A673 (cell line): ENCODE measurements around the gene QKI. TPM values are rescaled to one million over a fixed set of nuclear protein-coding genes. Genes with fewer than 3 reads are reported as not detected.

Experiments used
- BruUV-seq: library from RNA; stranded (reverse); fragments of 400-500 nt; replicated peaks from 2 replicates; lab custom pipeline; 2021; lab: Mats Ljungman, UMichigan
- CTCF ChIA-PET: fragments of 300-600 bp; sonication (Branson Sonifier 250); formaldehyde crosslinking; loops from one replicate; lab custom pipeline; 2022; ENCODE audit warnings: antibody characterized with exemption; lab: Charles Lee
- POLR2A ChIA-PET: fragments of 300-600 bp; sonication (Branson Sonifier 250); formaldehyde crosslinking; loops from one replicate; lab custom pipeline; 2022; ENCODE audit warnings: antibody characterized with exemption; ENCODE audit not compliant: low non-redundant PET; lab: Charles Lee
- DNase-seq: peaks from one replicate; pipeline ENCODE4 v3.0.0-alpha.2; 2015; ENCODE audit warnings: low spot score
- H3K27ac ChIP-seq: fragments of 200-600 bp; sonication (generic); 2 replicates; pipeline ENCODE4 v1.5.1; 2016; ENCODE audit warnings: mixed run types, low read depth, mild to moderate bottlenecking, mixed read lengths, antibody characterized with exemption, low read length; ENCODE audit not compliant: poor library complexity, severe bottlenecking
- H3K27me3 ChIP-seq: fragments of 200-600 bp; sonication (generic); replicated peaks from 2 replicates; pipeline ENCODE4 v1.6.1; 2017; ENCODE audit warnings: mixed run types, low read depth, mild to moderate bottlenecking, mixed read lengths, antibody characterized with exemption, low read length; ENCODE audit not compliant: insufficient read depth, poor library complexity
- H3K36me3 ChIP-seq: fragments of 200-600 bp; sonication (generic); 2 replicates; pipeline ENCODE4 v1.6.1; 2016; ENCODE audit warnings: mixed run types, mild to moderate bottlenecking, mixed read lengths, antibody characterized with exemption, low read length; ENCODE audit not compliant: insufficient read depth, poor library complexity, severe bottlenecking
- H3K4me1 ChIP-seq: fragments of 200-600 bp; sonication (generic); 2 replicates; pipeline ENCODE4 v1.6.1; 2017; ENCODE audit warnings: mixed run types, mild to moderate bottlenecking, mixed read lengths, antibody characterized with exemption, low read length; ENCODE audit not compliant: insufficient read depth, poor library complexity, severe bottlenecking
- H3K4me3 ChIP-seq: fragments of 200-600 bp; sonication (generic); 2 replicates; pipeline ENCODE4 v1.5.1; 2016; ENCODE audit warnings: low read depth, mixed run types, mild to moderate bottlenecking, mixed read lengths, low read length; ENCODE audit not compliant: poor library complexity, severe bottlenecking
- H3K9me3 ChIP-seq: fragments of 200-600 bp; sonication (generic); 2 replicates; pipeline ENCODE4 v1.6.1; 2016; ENCODE audit warnings: mixed run types, low read depth, mild to moderate bottlenecking, mixed read lengths, antibody characterized with exemption, low read length; ENCODE audit not compliant: poor library complexity, severe bottlenecking
- EZH2 ChIP-seq: fragments of 200-600 bp; sonication (generic); IDR thresholded peaks from 2 replicates; pipeline ENCODE4 v1.6.1; 2017; ENCODE audit warnings: borderline replicate concordance, low read depth, mild to moderate bottlenecking, mixed read lengths, antibody characterized with exemption, low read length; ENCODE audit not compliant: poor library complexity, severe bottlenecking
- intact Hi-C: fragments of 100-400 bp; cut with micrococcal nuclease; formaldehyde crosslinking; loops from one replicate; pipeline ENCODE4 v1.10.0; 2022; ENCODE audit not compliant: unreplicated experiment
- total RNA-seq: library from RNA; stranded (reverse); gene quantifications from 2 replicates; pipeline ENCODE4 v1.2.3, GENCODE V29; 2021
- TF ChIP-seq, protein P1 (sequence below): fragments of 300-800, 200-600 bp; sonication (generic); conservative IDR thresholded peaks from 2 replicates; pipeline ENCODE4 v1.5.1; 2017; ENCODE audit warnings: low read depth, mild to moderate bottlenecking, antibody characterized with exemption, low read length, moderate library complexity, mixed read lengths

Gene QKI
- total RNA-seq, 1 experiment from 2014 or later: 128 TPM

DNA sequence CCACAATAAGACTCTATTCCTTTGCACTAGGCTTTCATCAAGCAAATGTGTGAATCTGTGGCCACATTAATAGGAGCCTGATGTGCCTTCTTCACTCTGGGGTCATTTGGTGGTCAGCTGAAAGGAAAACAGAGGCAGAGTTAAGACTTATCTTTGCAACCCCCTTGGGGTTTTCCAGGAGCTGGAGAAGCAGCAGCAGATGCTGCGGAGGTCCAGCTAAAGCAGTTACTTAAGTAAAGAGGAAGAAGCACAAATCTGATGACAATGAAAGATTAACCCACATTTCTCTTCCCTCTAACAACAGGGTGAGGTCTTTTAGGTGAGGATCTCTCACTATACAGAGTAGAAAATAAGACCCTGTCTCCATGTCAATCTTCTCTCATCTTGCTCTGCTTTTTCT lies 45.4 kb upstream of the QKI start:
- H3K4me3 ChIP-seq: no peak overlapping the region
- DNase-seq: no peak
- peaks cover 4% of the 10 kb centered on the region for H3K4me1 ChIP-seq
- intact Hi-C loops: no loop called here
- no peaks in the 10 kb centered on the region for H3K36me3 ChIP-seq
- no peaks in the 10 kb centered on the region for H3K9me3 ChIP-seq
- no TSS peak for BruUV-seq
- H3K27me3 ChIP-seq: no peaks in the 10 kb centered on the region
- no peak for TF ChIP-seq EZH2
- TF ChIP-seq, protein P1, sequence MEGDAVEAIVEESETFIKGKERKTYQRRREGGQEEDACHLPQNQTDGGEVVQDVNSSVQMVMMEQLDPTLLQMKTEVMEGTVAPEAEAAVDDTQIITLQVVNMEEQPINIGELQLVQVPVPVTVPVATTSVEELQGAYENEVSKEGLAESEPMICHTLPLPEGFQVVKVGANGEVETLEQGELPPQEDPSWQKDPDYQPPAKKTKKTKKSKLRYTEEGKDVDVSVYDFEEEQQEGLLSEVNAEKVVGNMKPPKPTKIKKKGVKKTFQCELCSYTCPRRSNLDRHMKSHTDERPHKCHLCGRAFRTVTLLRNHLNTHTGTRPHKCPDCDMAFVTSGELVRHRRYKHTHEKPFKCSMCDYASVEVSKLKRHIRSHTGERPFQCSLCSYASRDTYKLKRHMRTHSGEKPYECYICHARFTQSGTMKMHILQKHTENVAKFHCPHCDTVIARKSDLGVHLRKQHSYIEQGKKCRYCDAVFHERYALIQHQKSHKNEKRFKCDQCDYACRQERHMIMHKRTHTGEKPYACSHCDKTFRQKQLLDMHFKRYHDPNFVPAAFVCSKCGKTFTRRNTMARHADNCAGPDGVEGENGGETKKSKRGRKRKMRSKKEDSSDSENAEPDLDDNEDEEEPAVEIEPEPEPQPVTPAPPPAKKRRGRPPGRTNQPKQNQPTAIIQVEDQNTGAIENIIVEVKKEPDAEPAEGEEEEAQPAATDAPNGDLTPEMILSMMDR: no peak
- no peak overlapping the region for H3K27ac ChIP-seq
- ChIA-PET CTCF (no interaction called here), POLR2A (no interaction called here)

DNA sequence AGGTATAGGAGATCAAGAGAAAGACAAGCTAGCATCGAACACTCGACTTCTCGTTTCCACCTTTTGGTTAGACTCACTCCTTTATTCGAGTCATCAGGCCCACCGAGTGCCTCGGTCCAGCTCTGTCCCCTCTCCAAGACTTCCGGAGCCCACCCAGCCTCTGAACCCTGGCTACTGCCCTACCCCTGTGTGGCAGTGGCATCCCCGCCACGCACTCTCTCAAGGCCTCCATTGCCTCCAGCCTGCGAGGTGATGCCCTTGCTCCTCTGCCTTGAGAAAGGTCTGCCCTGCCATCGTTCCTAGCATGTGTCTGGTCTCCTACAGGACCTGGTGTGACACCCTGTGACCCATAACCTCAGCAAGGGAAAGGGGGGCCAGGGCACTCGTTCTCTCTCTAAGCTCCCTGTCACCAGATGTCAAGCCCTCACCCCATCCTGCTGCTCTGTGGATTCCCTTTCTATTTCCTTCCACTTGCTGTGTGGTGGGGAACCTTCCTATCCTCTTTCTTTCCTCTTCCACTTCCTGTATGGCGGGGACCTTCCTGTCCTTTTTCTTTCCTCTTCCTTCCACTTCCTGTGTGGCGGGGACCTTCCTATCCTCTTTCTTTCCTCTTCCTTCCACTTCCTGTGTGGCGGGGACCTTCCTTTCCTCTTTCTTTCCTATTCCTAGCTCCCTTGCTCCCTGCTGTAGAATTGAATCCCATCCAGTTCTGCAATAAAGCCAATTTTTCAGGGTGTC lies 44.7 kb upstream of the QKI start:
- Histone ChIP-seq H3K4me1 (peaks cover 4% of the 10 kb centered on the region), H3K9me3 (no peaks in the 10 kb centered on the region), H3K4me3 (no peak overlapping the region), H3K27me3 (no peaks in the 10 kb centered on the region), H3K27ac (no peak overlapping the region), H3K36me3 (no peaks in the 10 kb centered on the region)
- intact Hi-C loops: no loop called here
- no peak for DNase-seq
- TF ChIP-seq, protein P1: no peak
- no peak for TF ChIP-seq EZH2
- BruUV-seq: no TSS peak
- CTCF ChIA-PET: no interaction called here
- POLR2A ChIA-PET: no interaction called here

DNA sequence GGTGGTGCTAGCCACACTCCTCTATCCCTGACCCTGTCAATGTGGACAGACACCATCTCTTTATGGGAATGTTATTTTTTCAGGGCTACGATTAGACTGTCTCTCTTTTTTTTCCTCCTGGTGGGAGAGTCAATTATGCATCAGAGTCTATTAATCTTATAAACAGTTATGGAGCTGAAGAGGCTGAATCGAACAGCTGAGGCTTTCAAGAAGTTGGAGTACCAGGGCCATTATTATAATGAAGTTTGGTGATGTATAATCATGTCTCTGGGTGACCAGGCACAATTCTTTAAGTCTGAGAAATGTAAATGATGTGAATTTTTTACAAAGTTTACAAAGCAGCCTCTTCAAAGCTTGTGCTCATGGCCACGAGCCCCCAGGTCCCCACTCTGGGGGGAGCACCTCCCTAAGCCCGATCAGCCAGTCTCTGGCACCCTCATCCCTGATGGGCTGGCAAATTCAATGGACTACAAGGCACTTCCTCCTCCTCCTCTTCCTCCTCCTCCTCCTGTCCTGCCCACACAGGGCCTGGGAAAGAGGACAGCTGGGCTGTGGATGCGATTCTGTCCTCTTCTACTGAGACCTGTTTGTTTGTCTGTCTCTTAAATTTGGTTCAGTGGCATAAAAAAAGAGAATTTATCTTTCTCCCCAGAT lies 43.9 kb upstream of the QKI start:
- H3K4me3 ChIP-seq: no peak overlapping the region
- ChIA-PET CTCF (no interaction called here), POLR2A (interaction anchor here (0.7 kb wide), 1 partner anchor 8 kb away, joined by 3 read pairs; no protein-coding TSS in a partner anchor)

More for the DNA sequence above, 43.9 kb upstream of the QKI start:
- Histone ChIP-seq H3K27me3 (no peaks in the 10 kb centered on the region), H3K4me1 (peaks cover 4% of the 10 kb centered on the region), H3K9me3 (no peaks in the 10 kb centered on the region), H3K27ac (no peak overlapping the region), H3K36me3 (no peaks in the 10 kb centered on the region)
- DNase-seq: no peak
- intact Hi-C loops: no loop called here
- TF ChIP-seq, protein P1: no peak
- no peak for TF ChIP-seq EZH2
- no TSS peak for BruUV-seq
